GM12878 (cell line): ENCODE data around the gene ARHGDIA.

Source experiments
- CBX5 ChIP-seq: sonication (generic); IDR thresholded peaks from 2 replicates; pipeline ENCODE4 v1.6.1; 2016; ENCODE audit warnings: low read depth, moderate library complexity, mild to moderate bottlenecking, inconsistent platforms
- CTCF ChIP-seq, 3 experiments: IDR thresholded peaks in 2 of 3; conservative IDR thresholded peaks in 1 of 3; 2 replicates each; pipeline ENCODE4 v1.5.1; 2011; ENCODE audit warnings: low read depth in 3 of 3, low read length in 3 of 3, mild to moderate bottlenecking in 3 of 3, control low read depth in 2 of 3, moderate library complexity in 2 of 3, inconsistent platforms in 1 of 3, mixed read lengths in 1 of 3; ENCODE audit not compliant: control insufficient read depth in 2 of 3, insufficient read depth in 1 of 3; ENCODE audit errors: extremely low read depth in 1 of 3
- NBN ChIP-seq: fragments of 450-650 bp; IDR thresholded peaks from 2 replicates; pipeline ENCODE4 v1.6.1; 2016
- NFIC ChIP-seq: IDR thresholded peaks from 2 replicates; pipeline ENCODE4 v1.6.1; 2012; ENCODE audit warnings: low read depth, mild to moderate bottlenecking, inconsistent platforms, low read length, moderate library complexity
- POLR2A ChIP-seq: IDR thresholded peaks from 2 replicates; pipeline ENCODE4 v1.6.1; 2011; ENCODE audit warnings: low read depth, mild to moderate bottlenecking, low read length
- POLR2AphosphoS5 ChIP-seq: IDR thresholded peaks from 2 replicates; pipeline ENCODE4 v1.6.1; 2011; ENCODE audit warnings: mild to moderate bottlenecking, low read length, inconsistent platforms
- SIN3A ChIP-seq: IDR thresholded peaks from 2 replicates; pipeline ENCODE4 v1.6.1; 2012; ENCODE audit warnings: low read depth, low read length, improper control_type of control experiment

GRCh38 chr17:81838753-81839255, 32.3 kb downstream of the ARHGDIA start:
- no peak for TF ChIP-seq CTCF (IDR thresholded peaks at IDR 0.05 in 2 of 3, conservative IDR thresholded peaks at IDR 0.05 in 1 of 3; ENCODE audit: control insufficient read depth in 2 of 3, extremely low read depth in 1 of 3, insufficient read depth in 1 of 3, low read depth in 3 of 3, low read length in 3 of 3)
- TF ChIP-seq NFIC: no peak
- TF ChIP-seq POLR2A: no peak
- no peak for TF ChIP-seq SIN3A
- TF ChIP-seq CBX5: no peak
- TF ChIP-seq NBN: no peak
- TF ChIP-seq POLR2AphosphoS5: no peak
